HL-60 (cell line): Measurements from ENCODE around the gene VIPR2.

Experiments used
- DNase-seq, 2 experiments: peaks; one replicate each; pipeline ENCODE4 v3.0.0-alpha.2; 2010 to 2020; ENCODE audit warnings: low read depth in 1 of 2, low spot score in 1 of 2
- H3K27ac ChIP-seq: fragments of 250-450 bp; sonication (Bioruptor Pico); replicated peaks from 2 replicates; pipeline ENCODE4 v1.5.1; 2020; ENCODE audit warnings: mild to moderate bottlenecking, moderate library complexity
- H3K27me3 ChIP-seq: fragments of 250-450 bp; sonication (Bioruptor Pico); 2 replicates; pipeline ENCODE4 v1.5.1; 2021; ENCODE audit warnings: mild to moderate bottlenecking, moderate library complexity; ENCODE audit not compliant: insufficient read depth, poor library complexity, severe bottlenecking
- H3K4me3 ChIP-seq: replicated peaks from 2 replicates; pipeline ENCODE4 v1.5.1; 2011; ENCODE audit warnings: mild to moderate bottlenecking, control low read depth, low read length; ENCODE audit not compliant: insufficient read depth
- CTCF ChIP-seq: IDR thresholded peaks from one replicate; pipeline ENCODE4 v1.5.1; 2011; ENCODE audit warnings: low read length, control low read depth, inconsistent platforms; ENCODE audit not compliant: insufficient read depth
- GABPA ChIP-seq: IDR thresholded peaks from 2 replicates; pipeline ENCODE4 v1.6.1; 2012; ENCODE audit warnings: low read depth
- POLR2AphosphoS5 ChIP-seq: IDR thresholded peaks from 2 replicates; pipeline ENCODE4 v1.6.1; 2012; ENCODE audit warnings: low read depth
- SPI1 ChIP-seq: IDR thresholded peaks from 2 replicates; pipeline ENCODE4 v1.6.1; 2012; ENCODE audit warnings: low read depth, mild to moderate bottlenecking, borderline replicate concordance
- TF ChIP-seq, protein P1 (sequence below): IDR thresholded peaks from 2 replicates; pipeline ENCODE4 v1.6.1; 2012; ENCODE audit warnings: low read depth; ENCODE audit not compliant: insufficient replicate concordance

VIPR2 gene

DNA sequence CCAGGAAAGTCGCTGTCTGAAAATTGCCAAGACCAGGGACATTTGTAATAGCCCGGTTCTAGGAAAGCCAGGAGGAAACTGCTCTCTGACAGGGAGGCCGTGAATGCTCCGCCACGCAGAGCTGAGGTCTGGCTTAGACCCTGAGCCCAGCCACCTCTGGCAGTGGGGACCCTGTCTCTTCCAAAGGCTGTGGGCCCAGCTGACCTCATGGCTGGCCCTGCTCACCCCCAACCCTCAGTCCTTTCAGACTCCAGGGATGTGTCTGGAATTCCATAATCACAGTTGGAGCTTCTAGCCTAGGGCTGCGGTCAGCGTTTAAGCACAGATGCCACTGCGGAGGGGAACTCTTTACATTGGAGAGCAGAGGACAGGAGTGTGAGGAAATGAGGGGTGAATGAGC is 6.6 kb upstream of the VIPR2 start:
- TF ChIP-seq, protein P1, sequence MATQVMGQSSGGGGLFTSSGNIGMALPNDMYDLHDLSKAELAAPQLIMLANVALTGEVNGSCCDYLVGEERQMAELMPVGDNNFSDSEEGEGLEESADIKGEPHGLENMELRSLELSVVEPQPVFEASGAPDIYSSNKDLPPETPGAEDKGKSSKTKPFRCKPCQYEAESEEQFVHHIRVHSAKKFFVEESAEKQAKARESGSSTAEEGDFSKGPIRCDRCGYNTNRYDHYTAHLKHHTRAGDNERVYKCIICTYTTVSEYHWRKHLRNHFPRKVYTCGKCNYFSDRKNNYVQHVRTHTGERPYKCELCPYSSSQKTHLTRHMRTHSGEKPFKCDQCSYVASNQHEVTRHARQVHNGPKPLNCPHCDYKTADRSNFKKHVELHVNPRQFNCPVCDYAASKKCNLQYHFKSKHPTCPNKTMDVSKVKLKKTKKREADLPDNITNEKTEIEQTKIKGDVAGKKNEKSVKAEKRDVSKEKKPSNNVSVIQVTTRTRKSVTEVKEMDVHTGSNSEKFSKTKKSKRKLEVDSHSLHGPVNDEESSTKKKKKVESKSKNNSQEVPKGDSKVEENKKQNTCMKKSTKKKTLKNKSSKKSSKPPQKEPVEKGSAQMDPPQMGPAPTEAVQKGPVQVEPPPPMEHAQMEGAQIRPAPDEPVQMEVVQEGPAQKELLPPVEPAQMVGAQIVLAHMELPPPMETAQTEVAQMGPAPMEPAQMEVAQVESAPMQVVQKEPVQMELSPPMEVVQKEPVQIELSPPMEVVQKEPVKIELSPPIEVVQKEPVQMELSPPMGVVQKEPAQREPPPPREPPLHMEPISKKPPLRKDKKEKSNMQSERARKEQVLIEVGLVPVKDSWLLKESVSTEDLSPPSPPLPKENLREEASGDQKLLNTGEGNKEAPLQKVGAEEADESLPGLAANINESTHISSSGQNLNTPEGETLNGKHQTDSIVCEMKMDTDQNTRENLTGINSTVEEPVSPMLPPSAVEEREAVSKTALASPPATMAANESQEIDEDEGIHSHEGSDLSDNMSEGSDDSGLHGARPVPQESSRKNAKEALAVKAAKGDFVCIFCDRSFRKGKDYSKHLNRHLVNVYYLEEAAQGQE, result no peak
- TF ChIP-seq SPI1, result no peak
- TF ChIP-seq GABPA, result no peak
- no peak for TF ChIP-seq POLR2AphosphoS5
- no peak for TF ChIP-seq CTCF
- DNase-seq, result no peak
- Histone ChIP-seq H3K27ac (no peak overlapping the region), H3K4me3 (no peak overlapping the region), H3K27me3 (peaks cover 4% of the 10 kb centered on the region)

DNA sequence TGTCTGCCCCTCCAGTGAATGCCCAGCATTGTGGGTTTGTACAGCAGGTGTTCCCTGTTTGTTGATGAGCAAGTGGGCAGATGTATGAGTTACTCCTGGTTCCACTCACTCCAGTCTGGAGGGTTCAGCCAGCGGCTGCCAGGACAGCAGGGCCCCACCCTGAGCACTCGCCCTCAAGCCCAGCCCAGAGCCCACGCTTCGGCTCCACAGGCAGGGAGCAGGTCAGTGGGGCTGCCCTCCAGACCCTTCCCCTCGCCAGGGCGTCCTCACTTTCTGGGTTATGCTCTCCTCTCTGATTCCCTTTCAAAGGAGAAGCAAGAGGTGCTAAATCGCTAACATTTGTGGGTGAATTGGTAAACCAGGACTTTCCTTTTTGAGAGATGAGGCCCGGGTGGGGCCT is 4.8 kb upstream of the VIPR2 start:
- H3K27me3 ChIP-seq, result peaks cover 15% of the 10 kb centered on the region
- no peak overlapping the region for H3K4me3 ChIP-seq
- TF ChIP-seq GABPA (no peak), CTCF (no peak), POLR2AphosphoS5 (no peak), SPI1 (no peak)
- TF ChIP-seq, protein P1, result no peak
- DNase-seq, result no peak
- no peak overlapping the region for H3K27ac ChIP-seq

DNA sequence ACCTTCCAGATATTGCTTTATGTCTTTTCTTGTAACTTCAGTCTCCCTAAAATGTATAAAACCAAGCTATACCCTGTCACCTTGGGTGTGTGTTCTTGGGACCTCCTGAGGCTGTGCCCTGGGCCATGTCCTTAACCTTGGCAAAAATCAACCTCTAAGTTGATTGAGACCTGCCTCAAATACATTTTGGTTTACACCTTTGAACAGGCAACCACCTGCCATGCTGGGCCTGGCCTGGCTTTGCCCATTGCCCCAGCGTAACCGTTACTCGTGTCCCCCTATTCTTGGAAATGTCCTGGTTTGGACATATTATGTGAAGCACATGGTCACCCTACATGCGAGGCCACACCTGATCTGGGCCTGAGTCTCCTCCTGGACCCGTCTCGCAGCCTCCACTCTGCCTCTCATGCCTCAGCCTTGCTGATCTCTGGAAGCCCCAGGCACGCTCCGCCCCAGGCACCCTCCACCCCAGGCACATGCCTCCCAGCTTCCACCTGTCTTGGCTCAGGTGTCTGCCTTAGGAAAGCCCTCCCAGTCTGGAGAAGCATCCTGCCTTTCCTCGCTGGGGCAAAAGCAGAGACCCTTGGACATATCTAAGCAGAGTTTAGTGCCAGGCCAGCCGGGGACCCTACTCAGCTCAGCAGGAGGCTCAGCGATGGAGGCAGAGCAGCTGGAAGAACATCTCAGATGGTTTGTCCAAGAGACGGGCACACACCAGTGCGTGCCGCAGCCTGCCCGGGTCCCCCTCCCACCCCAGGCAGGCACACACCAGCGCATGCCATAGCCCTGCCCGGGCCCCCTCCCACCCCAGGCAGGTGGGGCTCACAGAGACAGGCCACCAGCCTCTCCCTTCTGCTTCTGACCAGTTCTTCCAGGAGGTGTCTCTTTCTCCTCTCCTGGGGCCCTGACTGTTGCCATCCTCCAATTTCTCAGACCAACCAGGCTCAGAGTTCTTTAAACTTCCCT is 4.0 kb upstream of the VIPR2 start:
- Histone ChIP-seq H3K27ac (no peak overlapping the region), H3K4me3 (no peak overlapping the region), H3K27me3 (peaks cover 22% of the 10 kb centered on the region)
- DNase-seq, result no peak
- TF ChIP-seq CTCF (no peak), GABPA (no peak)
